GM12873 (cell line): ENCODE measurements around the gene CLN5.

Source experiments
- TF ChIP-seq, protein P1 (sequence below): IDR thresholded peaks from 2 replicates; pipeline ENCODE4 v1.5.1; 2012; ENCODE audit warnings: low read depth, mild to moderate bottlenecking, moderate library complexity, low read length, control low read depth; ENCODE audit not compliant: insufficient read depth; ENCODE audit errors: missing control alignments

CLN5 gene

DNA sequence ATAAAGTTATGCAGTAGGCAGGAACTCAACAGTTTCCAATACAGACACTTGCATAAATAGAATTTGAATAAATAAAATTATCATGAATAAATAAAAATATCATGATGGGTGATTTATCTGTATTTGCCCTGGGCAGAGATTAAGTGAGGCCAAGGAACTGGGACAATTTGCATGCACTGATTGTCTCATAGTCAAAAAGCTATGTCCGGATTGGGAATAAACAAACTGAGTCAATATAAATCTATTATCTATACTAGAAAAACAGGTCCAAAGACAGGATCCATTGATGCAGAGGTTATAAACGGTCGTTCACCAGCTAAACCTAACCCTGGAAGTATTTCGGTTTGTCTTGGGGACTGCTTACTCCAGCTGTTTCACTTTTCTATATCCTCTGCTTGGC is 61.3 kb downstream of the CLN5 start:
- TF ChIP-seq, protein P1, sequence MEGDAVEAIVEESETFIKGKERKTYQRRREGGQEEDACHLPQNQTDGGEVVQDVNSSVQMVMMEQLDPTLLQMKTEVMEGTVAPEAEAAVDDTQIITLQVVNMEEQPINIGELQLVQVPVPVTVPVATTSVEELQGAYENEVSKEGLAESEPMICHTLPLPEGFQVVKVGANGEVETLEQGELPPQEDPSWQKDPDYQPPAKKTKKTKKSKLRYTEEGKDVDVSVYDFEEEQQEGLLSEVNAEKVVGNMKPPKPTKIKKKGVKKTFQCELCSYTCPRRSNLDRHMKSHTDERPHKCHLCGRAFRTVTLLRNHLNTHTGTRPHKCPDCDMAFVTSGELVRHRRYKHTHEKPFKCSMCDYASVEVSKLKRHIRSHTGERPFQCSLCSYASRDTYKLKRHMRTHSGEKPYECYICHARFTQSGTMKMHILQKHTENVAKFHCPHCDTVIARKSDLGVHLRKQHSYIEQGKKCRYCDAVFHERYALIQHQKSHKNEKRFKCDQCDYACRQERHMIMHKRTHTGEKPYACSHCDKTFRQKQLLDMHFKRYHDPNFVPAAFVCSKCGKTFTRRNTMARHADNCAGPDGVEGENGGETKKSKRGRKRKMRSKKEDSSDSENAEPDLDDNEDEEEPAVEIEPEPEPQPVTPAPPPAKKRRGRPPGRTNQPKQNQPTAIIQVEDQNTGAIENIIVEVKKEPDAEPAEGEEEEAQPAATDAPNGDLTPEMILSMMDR: no peak
